Fibroblast of lung (primary cell): ENCODE data around the gene TPM2. TPM values are rescaled to one million over a fixed set of nuclear protein-coding genes. Genes with fewer than 3 reads are reported as not detected.

ENCODE experiments used
- DNase-seq, 2 donors: peaks; one replicate each; pipeline versions ENCODE4 v3.0.0 to v3.0.0-alpha.2; 2010; ENCODE audit warnings: low read depth in 2 of 2
- H2AFZ ChIP-seq: 2 replicates; pipeline ENCODE4 v1.5.1; 2012; ENCODE audit warnings: low read length, control low read depth, inconsistent platforms
- H3K27ac ChIP-seq: 2 replicates; pipeline ENCODE4 v1.5.1; 2011; ENCODE audit warnings: low read length, control low read depth; ENCODE audit not compliant: insufficient read depth
- H3K27me3 ChIP-seq: 2 replicates; pipeline ENCODE4 v1.5.1; 2011; ENCODE audit warnings: mild to moderate bottlenecking, low read length; ENCODE audit not compliant: control insufficient read depth, insufficient read depth
- H3K36me3 ChIP-seq: 2 replicates; pipeline ENCODE4 v1.5.1; 2011; ENCODE audit warnings: low read length; ENCODE audit not compliant: control insufficient read depth, insufficient read depth
- H3K4me1 ChIP-seq: 2 replicates; pipeline ENCODE4 v1.5.1; 2011; ENCODE audit warnings: low read length; ENCODE audit not compliant: control insufficient read depth, insufficient read depth; ENCODE audit errors: extremely low read depth
- H3K4me2 ChIP-seq: 2 replicates; pipeline ENCODE4 v1.5.1; 2011; ENCODE audit warnings: low read length, control low read depth; ENCODE audit not compliant: insufficient read depth; ENCODE audit errors: extremely low read depth
- H3K4me3 ChIP-seq, 4 experiments: fragments of 200-600 bp in 1 of 4; sonication (generic) in 1 of 4; replicated peaks in 1 of 4; 2 replicates each; pipeline ENCODE4 v1.5.1; 2011 to 2016; ENCODE audit warnings: low read length in 4 of 4, low read depth in 3 of 4, mild to moderate bottlenecking in 3 of 4, control low read depth in 2 of 4, inconsistent platforms in 1 of 4, mixed read lengths in 1 of 4; ENCODE audit not compliant: insufficient read depth in 1 of 4; ENCODE audit errors: control extremely low read depth in 1 of 4
- H3K79me2 ChIP-seq: 2 replicates; pipeline ENCODE4 v1.5.1; 2012; ENCODE audit warnings: mild to moderate bottlenecking, low read length, inconsistent platforms; ENCODE audit not compliant: control insufficient read depth, insufficient read depth
- H3K9ac ChIP-seq: 2 replicates; pipeline ENCODE4 v1.5.1; 2011; ENCODE audit warnings: mild to moderate bottlenecking, low read length, control low read depth; ENCODE audit not compliant: insufficient read depth
- H3K9me3 ChIP-seq: 2 replicates; pipeline ENCODE4 v1.5.1; 2012; ENCODE audit warnings: low read depth, low read length; ENCODE audit not compliant: control insufficient read depth, insufficient read depth
- H4K20me1 ChIP-seq: 2 replicates; pipeline ENCODE4 v1.5.1; 2011; ENCODE audit warnings: low read length; ENCODE audit not compliant: control insufficient read depth, insufficient read depth; ENCODE audit errors: extremely low read depth
- CTCF ChIP-seq, 2 donors: IDR thresholded peaks in 1 of 2; conservative IDR thresholded peaks in 1 of 2; 1 replicate in 1 of 2; 2 replicates in 1 of 2; pipeline ENCODE4 v1.5.1; 2011 to 2012; ENCODE audit warnings: low read length in 2 of 2, control low read depth in 1 of 2, inconsistent platforms in 1 of 2, low read depth in 1 of 2, mild to moderate bottlenecking in 1 of 2
- EZH2 ChIP-seq: IDR thresholded peaks from 2 replicates; pipeline ENCODE4 v1.5.1; 2012; ENCODE audit warnings: low read length, control low read depth, mild to moderate bottlenecking; ENCODE audit errors: missing control alignments
- polyA plus RNA-seq, 2 donors: library from polyadenylated mRNA; depleted of rRNA in 1 of 2; stranded (reverse) in 1 of 2; unstranded in 1 of 2; fragments of >200 nt; gene quantifications; 2 replicates each; pipeline ENCODE4 v1.2.1, GENCODE V29; 2011 to 2012; ENCODE audit warnings: missing spikeins in 1 of 2
- total RNA-seq: library from RNA; depleted of rRNA; stranded (reverse); fragments of >200 nt; gene quantifications from 2 replicates; pipeline ENCODE4 v1.2.1, GENCODE V29; 2014

TPM2 gene
- total and polyA plus RNA-seq, 2 donors (not counting 1 experiment from before 2014, with no cell fraction given) = 1,003 to 1,927 TPM

GRCh38 chr9:35667939-35668338, 21.8 kb downstream of the TPM2 start:
- Histone ChIP-seq H3K36me3 (no peaks in the 10 kb centered on the region), H3K4me1 (peaks cover 8% of the 10 kb centered on the region), H4K20me1 (no peaks in the 10 kb centered on the region), H3K79me2 (peaks cover 4% of the 10 kb centered on the region), H3K9ac (no peak overlapping the region), H3K9me3 (no peaks in the 10 kb centered on the region), H3K27me3 (no peaks in the 10 kb centered on the region), H3K4me3 (no peak overlapping the region), H3K27ac (no peak overlapping the region), H3K4me2 (no peak overlapping the region), H2AFZ (no peak overlapping the region)
- TF ChIP-seq CTCF (conservative IDR thresholded peaks at IDR 0.05 in 1 of 2, IDR thresholded peaks at IDR 0.05 in 1 of 2; ENCODE audit: low read depth in 1 of 2, low read length in 2 of 2) = no peak
- no peak for TF ChIP-seq EZH2
- DNase-seq = no peak

GRCh38 chr9:35666549-35666948, 23.2 kb downstream of the TPM2 start:
- H3K79me2 ChIP-seq = peaks cover 4% of the 10 kb centered on the region
- H2AFZ ChIP-seq = no peak overlapping the region
- no peak overlapping the region for H3K4me3 ChIP-seq
- no peak overlapping the region for H3K9ac ChIP-seq
- H3K36me3 ChIP-seq = no peaks in the 10 kb centered on the region
- no peak overlapping the region for H3K27ac ChIP-seq
- H3K27me3 ChIP-seq = no peaks in the 10 kb centered on the region
- H3K4me2 ChIP-seq = no peak overlapping the region
- H4K20me1 ChIP-seq = no peaks in the 10 kb centered on the region
- H3K4me1 ChIP-seq = peaks cover 8% of the 10 kb centered on the region
- TF ChIP-seq CTCF (conservative IDR thresholded peaks at IDR 0.05 in 1 of 2, IDR thresholded peaks at IDR 0.05 in 1 of 2; ENCODE audit: low read depth in 1 of 2, low read length in 2 of 2) (no peak), EZH2 (no peak)
- no peaks in the 10 kb centered on the region for H3K9me3 ChIP-seq
- no peak for DNase-seq

- no peaks in the 10 kb centered on the region for H3K27me3 ChIP-seq
- H3K27ac ChIP-seq = no peak overlapping the region
- H3K79me2 ChIP-seq = peaks cover 4% of the 10 kb centered on the region
- peak overlapping the region; percentile 32 for H3K4me2 ChIP-seq
- H3K36me3 ChIP-seq = no peaks in the 10 kb centered on the region
- TF ChIP-seq CTCF (conservative IDR thresholded peaks at IDR 0.05 in 1 of 2, IDR thresholded peaks at IDR 0.05 in 1 of 2; ENCODE audit: low read depth in 1 of 2, low read length in 2 of 2) = no peak
- TF ChIP-seq EZH2 = no peak
- peaks cover 11% of the 10 kb centered on the region for H3K4me1 ChIP-seq
- H4K20me1 ChIP-seq = no peaks in the 10 kb centered on the region
- no peak overlapping the region for H2AFZ ChIP-seq
- no peak for DNase-seq
- H3K9me3 ChIP-seq = no peaks in the 10 kb centered on the region
- H3K9ac ChIP-seq = no peak overlapping the region
- H3K4me3 ChIP-seq = peak overlapping the region in 1 of 4 experiments; percentile 66
These were observed 23.7 kb downstream of the TPM2 start for GRCh38 chr9:35666045-35666444.
